T-helper 22 cell (primary cell): ENCODE measurements around the gene MACROD1.

Experiments used
- DNase-seq: peaks from one replicate; pipeline ENCODE4 v3.0.0-alpha.2; 2020; ENCODE audit warnings: low read depth

Gene MACROD1

GRCh38 chr11:63951779-63952536 lies 214.0 kb downstream of the MACROD1 start:
- DNase-seq, result no peak
